ENCODE data around the gene TRPC4AP.
"Not testable (repeated sequence)": the region's sequence is repeated elsewhere in the genome, so short reads cannot be mapped to it uniquely, and the experiment has no call there.

The TRPC4AP gene

GRCh38 chr20:35104685-35105295 is 12.2 kb upstream of the TRPC4AP start:
- DNase-seq (ENCODE audit: low read depth): no peak

- no peak for DNase-seq (ENCODE audit: low read depth)
These were observed 9.0 kb upstream of the TRPC4AP start for GRCh38 chr20:35101620-35102019.

- DNase-seq (ENCODE audit: low read depth): no peak
These were observed 769 bp upstream of the TRPC4AP start for GRCh38 chr20:35093267-35093884.

- DNase-seq (ENCODE audit: low read depth): no peak
These were observed 637 bp downstream of the TRPC4AP start for GRCh38 chr20:35091816-35092523.

GRCh38 chr20:35088231-35089145 is 4.1 kb downstream of the TRPC4AP start:
- DNase-seq (ENCODE audit: low read depth): no peak

- DNase-seq (ENCODE audit: low read depth): no peak
These were observed 4.8 kb downstream of the TRPC4AP start for GRCh38 chr20:35087791-35088190.

- no peak for DNase-seq (ENCODE audit: low read depth)
These were observed 5.3 kb downstream of the TRPC4AP start for GRCh38 chr20:35087355-35087754.

- DNase-seq (ENCODE audit: low read depth): no peak
These were observed 7.0 kb downstream of the TRPC4AP start for GRCh38 chr20:35085477-35086225.

- DNase-seq (ENCODE audit: low read depth): no peak
These were observed 7.6 kb downstream of the TRPC4AP start for GRCh38 chr20:35084998-35085397.

GRCh38 chr20:35080348-35080642 is 12.3 kb downstream of the TRPC4AP start:
- not testable (repeated sequence) for DNase-seq (ENCODE audit: low read depth)

- DNase-seq (ENCODE audit: low read depth): no peak
These were observed 12.9 kb downstream of the TRPC4AP start for GRCh38 chr20:35079472-35080347.

GRCh38 chr20:35077872-35078271 is 14.7 kb downstream of the TRPC4AP start:
- no peak for DNase-seq (ENCODE audit: low read depth)

GRCh38 chr20:35077341-35077740 is 15.3 kb downstream of the TRPC4AP start:
- DNase-seq (ENCODE audit: low read depth): no peak

GRCh38 chr20:35071436-35072153 is 21.0 kb downstream of the TRPC4AP start:
- DNase-seq (ENCODE audit: low read depth): not testable (repeated sequence)

GRCh38 chr20:35066194-35066593 is 26.4 kb downstream of the TRPC4AP start:
- no peak for DNase-seq (ENCODE audit: low read depth)

GRCh38 chr20:35065181-35065580 is 27.4 kb downstream of the TRPC4AP start:
- DNase-seq (ENCODE audit: low read depth): no peak

GRCh38 chr20:35063168-35063567 is 29.4 kb downstream of the TRPC4AP start:
- no peak for DNase-seq (ENCODE audit: low read depth)

- DNase-seq (ENCODE audit: low read depth): no peak
These were observed 30.1 kb downstream of the TRPC4AP start for GRCh38 chr20:35062478-35062877.

- no peak for DNase-seq (ENCODE audit: low read depth)
These were observed 32.4 kb downstream of the TRPC4AP start for GRCh38 chr20:35060168-35060567.

GRCh38 chr20:35059612-35060011 is 33.0 kb downstream of the TRPC4AP start:
- DNase-seq (ENCODE audit: low read depth): no peak

All from stimulated activated CD8-positive, alpha-beta memory T cell treated with anti-CD3 and anti-CD28 coated beads, Interleukin-15, amount 100 ng/mL, for 24 hours (primary cell).